Mesenchymal stem cell (in vitro differentiated cells and primary cell): Measurements from ENCODE around the gene HIRA.
A peak's percentile ranks its signal among the peaks of the same experiment; 100 is the strongest.
"Not testable (repeated sequence)": the region's sequence is repeated elsewhere in the genome, so short reads cannot be mapped to it uniquely, and the experiment has no call there.

Source experiments
- DNase-seq: peaks from one replicate; pipeline ENCODE4 v3.0.0-alpha.2; 2013
- H2AFZ ChIP-seq: one replicate; pipeline ENCODE4 v1.6.1; 2013; ENCODE audit warnings: low read depth, mild to moderate bottlenecking, control low read depth, inconsistent platforms, low read length, moderate library complexity
- H2AK5ac ChIP-seq: 2 replicates; pipeline ENCODE4 v1.6.1; 2013; ENCODE audit warnings: low read length, moderate library complexity, mild to moderate bottlenecking, inconsistent platforms; ENCODE audit not compliant: severe bottlenecking
- H2BK120ac ChIP-seq: one replicate; pipeline ENCODE4 v1.6.1; 2013; ENCODE audit warnings: low read depth, mild to moderate bottlenecking, inconsistent platforms, low read length, moderate library complexity
- H2BK12ac ChIP-seq, 2 experiments: one replicate each; pipeline ENCODE4 v1.6.1; 2013; ENCODE audit warnings: inconsistent platforms in 2 of 2, low read length in 2 of 2, mild to moderate bottlenecking in 2 of 2, moderate library complexity in 2 of 2, control low read depth in 1 of 2
- H2BK15ac ChIP-seq: one replicate; pipeline ENCODE4 v1.6.1; 2013; ENCODE audit warnings: mild to moderate bottlenecking, low read depth, inconsistent platforms; ENCODE audit not compliant: poor library complexity, severe bottlenecking
- H2BK5ac ChIP-seq: 2 replicates; pipeline ENCODE4 v1.6.1; 2013; ENCODE audit warnings: low read depth, mild to moderate bottlenecking, low read length, control low read depth, inconsistent platforms; ENCODE audit not compliant: poor library complexity, severe bottlenecking
- H3K14ac ChIP-seq, 2 experiments: one replicate each; pipeline ENCODE4 v1.6.1; 2013; ENCODE audit warnings: inconsistent platforms in 2 of 2, low read length in 2 of 2, control low read depth in 1 of 2, mild to moderate bottlenecking in 1 of 2, moderate library complexity in 1 of 2
- H3K18ac ChIP-seq, 2 experiments: one replicate each; pipeline ENCODE4 v1.6.1; 2013; ENCODE audit warnings: inconsistent platforms in 2 of 2, low read length in 2 of 2, control low read depth in 1 of 2, low read depth in 1 of 2, mild to moderate bottlenecking in 1 of 2
- H3K23ac ChIP-seq, 2 experiments: one replicate each; pipeline ENCODE4 v1.6.1; 2013; ENCODE audit warnings: inconsistent platforms in 2 of 2, low read length in 2 of 2, mild to moderate bottlenecking in 2 of 2, moderate library complexity in 2 of 2, control low read depth in 1 of 2
- H3K27ac ChIP-seq: 2 replicates; pipeline ENCODE4 v1.5.1; 2013; ENCODE audit warnings: mild to moderate bottlenecking, moderate library complexity, low read length, control low read depth, inconsistent platforms; ENCODE audit not compliant: poor library complexity, severe bottlenecking
- H3K27me3 ChIP-seq, 2 experiments: 2 replicates each; pipeline versions ENCODE4 v1.6.1 to v1.7.0; 2013; ENCODE audit warnings: low read length in 2 of 2, mild to moderate bottlenecking in 2 of 2, moderate library complexity in 2 of 2, control low read depth in 1 of 2, inconsistent platforms in 1 of 2; ENCODE audit not compliant: control insufficient read depth in 1 of 2, insufficient read depth in 1 of 2
- H3K36me3 ChIP-seq, 2 experiments: 2 replicates each; pipeline versions ENCODE4 v1.6.1 to v1.7.0; 2013; ENCODE audit warnings: low read length in 2 of 2, control low read depth in 1 of 2, inconsistent platforms in 1 of 2, low read depth in 1 of 2, mild to moderate bottlenecking in 1 of 2; ENCODE audit not compliant: insufficient read depth in 2 of 2, control insufficient read depth in 1 of 2
- H3K4ac ChIP-seq, 2 experiments: one replicate each; pipeline ENCODE4 v1.6.1; 2013; ENCODE audit warnings: inconsistent platforms in 2 of 2, low read length in 2 of 2, mild to moderate bottlenecking in 2 of 2, moderate library complexity in 2 of 2, control low read depth in 1 of 2, low read depth in 1 of 2
- H3K4me1 ChIP-seq: 2 replicates; pipeline ENCODE4 v1.6.1; 2013; ENCODE audit warnings: low read depth, low read length, control low read depth; ENCODE audit not compliant: control insufficient read depth, insufficient read depth
- H3K4me2 ChIP-seq: 2 replicates; pipeline ENCODE4 v1.6.1; 2013; ENCODE audit warnings: low read length, mild to moderate bottlenecking, inconsistent platforms; ENCODE audit not compliant: poor library complexity, severe bottlenecking
- H3K4me3 ChIP-seq, 2 experiments: 2 replicates each; pipeline versions ENCODE4 v1.5.1 to v1.7.0; 2013; ENCODE audit warnings: low read length in 2 of 2, mild to moderate bottlenecking in 2 of 2, control low read depth in 1 of 2, low read depth in 1 of 2; ENCODE audit not compliant: insufficient read depth in 1 of 2
- H3K79me1 ChIP-seq: replicated peaks from 2 replicates; pipeline ENCODE4 v1.6.1; 2013; ENCODE audit warnings: mild to moderate bottlenecking, control low read depth, low read length, inconsistent platforms; ENCODE audit not compliant: poor library complexity, severe bottlenecking
- H3K9ac ChIP-seq: 2 replicates; pipeline ENCODE4 v1.7.0; 2013; ENCODE audit warnings: mild to moderate bottlenecking, low read length, moderate library complexity
- H3K9me3 ChIP-seq: 2 replicates; pipeline ENCODE4 v1.7.0; 2013; ENCODE audit warnings: mild to moderate bottlenecking, low read length; ENCODE audit not compliant: control insufficient read depth
- H4K8ac ChIP-seq: one replicate; pipeline ENCODE4 v1.6.1; 2013; ENCODE audit warnings: inconsistent platforms, mild to moderate bottlenecking, low read length, moderate library complexity
- H4K91ac ChIP-seq: one replicate; pipeline ENCODE4 v1.6.1; 2013; ENCODE audit warnings: mild to moderate bottlenecking, low read length, inconsistent platforms
- WGBS: methylation state at CpG from one replicate; pipeline ENCODE4 v1.1.7; 2013; ENCODE audit warnings: mixed read lengths; 5-methylcytosine and 5-hydroxymethylcytosine counted together

HIRA gene

GRCh38 chr22:19330865-19331418, 100.6 kb downstream of the HIRA start:
- whole genome bisulfite sequencing = 98% methylated on average over 13 of the region's 13 CpGs
- Histone ChIP-seq H3K27me3 (no peaks in the 10 kb centered on the region), H3K36me3 (peaks cover 35 to 69% of the 10 kb centered on the region in 2 experiments), H3K4me2 (no peak overlapping the region), H2BK120ac (no peak overlapping the region), H3K18ac (no peak overlapping the region), H2BK5ac (no peak overlapping the region), H3K4me1 (no peaks in the 10 kb centered on the region), H2BK12ac (no peak overlapping the region), H3K4ac (no peak overlapping the region), H2BK15ac (no peak overlapping the region), H4K91ac (no peak overlapping the region), H2AK5ac (no peak overlapping the region), H3K9ac (no peak overlapping the region), H3K4me3 (no peak overlapping the region), H2AFZ (no peak overlapping the region), H3K14ac (no peak overlapping the region), H4K8ac (no peak overlapping the region), H3K27ac (no peak overlapping the region), H3K79me1 (peaks cover 3% of the 10 kb centered on the region), H3K23ac (no peak overlapping the region), H3K9me3 (peaks cover 10% of the 10 kb centered on the region)
- DNase-seq = no peak

- H3K4ac ChIP-seq, H2AFZ ChIP-seq, H3K14ac ChIP-seq, H4K8ac ChIP-seq, H3K4me2 ChIP-seq, H3K4me1 ChIP-seq, H3K79me1 ChIP-seq, H3K9me3 ChIP-seq, H3K27ac ChIP-seq, H2BK5ac ChIP-seq, H2AK5ac ChIP-seq, H2BK120ac ChIP-seq, H3K4me3 ChIP-seq, H3K18ac ChIP-seq, DNase-seq, H2BK15ac ChIP-seq, H2BK12ac ChIP-seq, H3K9ac ChIP-seq, H3K23ac ChIP-seq, H3K27me3 ChIP-seq, H4K91ac ChIP-seq: not testable (repeated sequence)
- WGBS = 97% methylated on average over 5 of the region's 5 CpGs
- peaks cover 34 to 62% of the 10 kb centered on the region in 2 experiments for H3K36me3 ChIP-seq
These were observed 101.3 kb downstream of the HIRA start for GRCh38 chr22:19330205-19330604.

GRCh38 chr22:19329454-19329853, 102.1 kb downstream of the HIRA start:
- H2BK120ac ChIP-seq = no peak overlapping the region
- no peak overlapping the region for H3K9ac ChIP-seq
- no peaks in the 10 kb centered on the region for H3K4me1 ChIP-seq
- H3K14ac ChIP-seq = no peak overlapping the region
- no peak overlapping the region for H3K27ac ChIP-seq
- DNase-seq = no peak
- no peak overlapping the region for H3K4me2 ChIP-seq
- no peak overlapping the region for H4K91ac ChIP-seq
- H2AFZ ChIP-seq = no peak overlapping the region
- peaks cover 2% of the 10 kb centered on the region for H3K79me1 ChIP-seq
- H3K9me3 ChIP-seq = peaks cover 5% of the 10 kb centered on the region
- H4K8ac ChIP-seq = no peak overlapping the region
- peaks cover 32 to 55% of the 10 kb centered on the region in 2 experiments for H3K36me3 ChIP-seq
- H3K4ac ChIP-seq = no peak overlapping the region
- no peak overlapping the region for H3K18ac ChIP-seq
- H2AK5ac ChIP-seq = no peak overlapping the region
- no peak overlapping the region for H2BK5ac ChIP-seq
- H2BK15ac ChIP-seq = no peak overlapping the region
- 96% methylated on average over 3 of the region's 3 CpGs for WGBS
- H3K4me3 ChIP-seq = no peak overlapping the region
- H3K23ac ChIP-seq = no peak overlapping the region
- H3K27me3 ChIP-seq = no peaks in the 10 kb centered on the region
- no peak overlapping the region for H2BK12ac ChIP-seq

DNA sequence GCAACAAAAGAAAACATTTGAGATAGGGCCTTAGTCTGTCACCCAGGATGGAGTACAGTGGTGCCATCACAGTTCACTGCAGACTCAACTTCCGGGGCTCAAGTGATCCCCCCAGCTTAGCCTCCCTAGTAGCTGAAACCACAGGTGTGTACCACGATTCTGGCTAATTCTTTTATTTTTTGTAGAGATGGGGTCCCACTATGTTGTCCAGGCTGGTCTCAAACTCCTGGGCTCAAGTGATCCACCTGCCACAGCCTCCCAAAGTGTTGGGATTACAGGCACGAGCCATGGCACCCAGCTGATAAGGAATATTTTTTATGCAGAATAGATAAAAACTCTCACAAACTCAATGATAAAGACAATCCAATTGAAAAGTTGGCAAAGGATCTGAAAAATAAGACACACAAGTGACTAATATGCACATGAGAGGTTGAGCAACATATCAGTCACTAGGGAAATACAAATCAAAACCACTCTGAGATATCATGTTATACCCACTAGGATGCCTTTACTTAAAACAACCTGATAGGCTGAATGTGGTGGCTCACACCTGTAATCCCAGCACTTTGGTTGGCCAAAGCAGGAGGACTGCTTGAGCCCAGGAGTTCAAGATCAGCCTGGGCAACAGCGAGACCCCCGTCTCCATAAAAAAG, 106.1 kb downstream of the HIRA start:
- H3K9ac ChIP-seq = peak overlapping the region; percentile 30
- H3K4ac ChIP-seq = no peak overlapping the region
- no peak overlapping the region for H2AFZ ChIP-seq
- no peak overlapping the region for H4K91ac ChIP-seq
- no peak overlapping the region for H2BK12ac ChIP-seq
- H3K18ac ChIP-seq = no peak overlapping the region
- H3K36me3 ChIP-seq = peaks cover 19 to 22% of the 10 kb centered on the region in 2 experiments
- H2BK5ac ChIP-seq = no peak overlapping the region
- no peaks in the 10 kb centered on the region for H3K9me3 ChIP-seq
- DNase-seq = peak; percentile 5
- H3K4me1 ChIP-seq = no peaks in the 10 kb centered on the region
- H4K8ac ChIP-seq = no peak overlapping the region
- no peak overlapping the region for H2BK15ac ChIP-seq
- 93% methylated on average over 2 of the region's 5 CpGs for WGBS
- H3K14ac ChIP-seq = no peak overlapping the region
- no peak overlapping the region for H3K23ac ChIP-seq
- no peak overlapping the region for H2AK5ac ChIP-seq
- H2BK120ac ChIP-seq = no peak overlapping the region
- H3K27me3 ChIP-seq = no peaks in the 10 kb centered on the region
- no peaks in the 10 kb centered on the region for H3K79me1 ChIP-seq
- no peak overlapping the region for H3K4me3 ChIP-seq
- no peak overlapping the region for H3K4me2 ChIP-seq
- H3K27ac ChIP-seq = no peak overlapping the region
